Gastrocnemius medialis (tissue), 4 donors: ENCODE data around the gene SLC9A5. TPM values are rescaled to one million over a fixed set of nuclear protein-coding genes. Genes with fewer than 3 reads are reported as not detected.

Source experiments
- ATAC-seq, 2 donors: fragments of 150-250 bp; one replicate each; pipeline ENCODE4 v1.9.1; 2016
- DNase-seq, 2 donors: peaks; one replicate each; pipeline ENCODE4 v3.0.0-alpha.2; 2019
- H3K27ac ChIP-seq, 4 donors: fragments of 200-600 bp; sonication (generic); 1 replicate in 1 of 4; 2 replicates in 3 of 4; pipeline ENCODE4 v1.5.1; 2016 to 2018; ENCODE audit warnings: mild to moderate bottlenecking in 2 of 4, moderate library complexity in 1 of 4
- H3K27me3 ChIP-seq, 3 donors: fragments of 200-600 bp; sonication (generic) in 2 of 3; 1 replicate in 1 of 3; 2 replicates in 2 of 3; pipeline versions ENCODE4 v1.5.1 to v1.6.0; 2016 to 2019; ENCODE audit warnings: mild to moderate bottlenecking in 1 of 3, moderate library complexity in 1 of 3
- H3K36me3 ChIP-seq, 2 donors: fragments of 200-600 bp; sonication (generic) in 1 of 2; one replicate each; pipeline ENCODE4 v1.5.1; 2017 to 2018
- H3K4me1 ChIP-seq, 2 donors: fragments of 200-600 bp; sonication (generic) in 1 of 2; one replicate each; pipeline ENCODE4 v1.5.1; 2016 to 2017; ENCODE audit warnings: mild to moderate bottlenecking in 2 of 2
- H3K4me3 ChIP-seq, 4 donors: fragments of 200-600 bp; sonication (generic) in 3 of 4; 1 replicate in 1 of 4; 2 replicates in 3 of 4; pipeline ENCODE4 v1.5.1; 2016 to 2019; ENCODE audit warnings: mild to moderate bottlenecking in 2 of 4
- H3K9me3 ChIP-seq, 3 donors: fragments of 200-600 bp; sonication (generic) in 2 of 3; 1 replicate in 1 of 3; 2 replicates in 2 of 3; pipeline ENCODE4 v1.5.1; 2016 to 2019
- CTCF ChIP-seq, 5 experiments: fragments of 450-650 bp in 3 of 5; fragments of 200-600 bp in 2 of 5; sonication (generic) in 2 of 5; IDR thresholded peaks in 4 of 5; conservative IDR thresholded peaks in 1 of 5; 1 replicate in 4 of 5; 2 replicates in 1 of 5; pipeline ENCODE4 v1.5.1; 2016 to 2019; ENCODE audit warnings: antibody characterized with exemption in 5 of 5, mild to moderate bottlenecking in 3 of 5, moderate library complexity in 3 of 5
- POLR2A ChIP-seq, 2 donors: fragments of 450-650 bp; IDR thresholded peaks; one replicate each; pipeline ENCODE4 v1.6.1; 2017; ENCODE audit warnings: antibody characterized with exemption in 2 of 2, mild to moderate bottlenecking in 2 of 2, moderate library complexity in 2 of 2
- in situ Hi-C, 4 donors: fragments of 200-750 bp; cut with MboI; loops; one replicate each; pipeline versions ENCODE4 v1.15.0 to v1.8.0; 2017; ENCODE audit warnings: low sequenced_read_pairs in 4 of 4
- intact Hi-C: fragments of 100-400 bp; cut with DNase I; formaldehyde crosslinking; loops from one replicate; pipeline ENCODE4 v1.15.1; 2023; ENCODE audit warnings: low total_unique reads
- total RNA-seq, 4 donors: library from RNA; depleted of rRNA; stranded (reverse); fragments of >200 nt; gene quantifications; one replicate each; pipeline versions ENCODE4 v1.1.0 to v1.2.3, GENCODE V29; 2016

Gene SLC9A5
- total RNA-seq, 4 donors from 2014 or later, result 0.61 to 2.0 (median 1.2) TPM

- TF ChIP-seq POLR2A (IDR thresholded peaks at IDR 0.05), result no peak
- TF ChIP-seq CTCF (IDR thresholded peaks at IDR 0.05 in 4 of 5, conservative IDR thresholded peaks at IDR 0.05 in 1 of 5), result no peak
- in situ Hi-C loops, result no loop called here
Observed at GRCh38 chr16:67299269-67299668, 50.5 kb downstream of the SLC9A5 start.

GRCh38 chr16:67301080-67301782 is 52.5 kb downstream of the SLC9A5 start:
- no peak overlapping the region for H3K4me3 ChIP-seq
- H3K9me3 ChIP-seq, result no peaks in the 10 kb centered on the region
- intact Hi-C loops, result no loop called here
- no peaks in the 10 kb centered on the region for H3K4me1 ChIP-seq
- ATAC-seq, result no peak
- no peaks in the 10 kb centered on the region for H3K36me3 ChIP-seq
- DNase-seq, result no peak
- in situ Hi-C loops, result no loop called here
- no peaks in the 10 kb centered on the region for H3K27me3 ChIP-seq
- H3K27ac ChIP-seq, result no peak overlapping the region
- TF ChIP-seq CTCF (IDR thresholded peaks at IDR 0.05 in 4 of 5, conservative IDR thresholded peaks at IDR 0.05 in 1 of 5) (no peak), POLR2A (IDR thresholded peaks at IDR 0.05) (no peak)

More at GRCh38 chr16:67299269-67299668, 50.5 kb downstream of the SLC9A5 start:
- DNase-seq (no peak), ATAC-seq (no peak)
- intact Hi-C loops, result no loop called here
- no peak overlapping the region for H3K27ac ChIP-seq
- H3K36me3 ChIP-seq, result no peaks in the 10 kb centered on the region
- H3K9me3 ChIP-seq, result no peaks in the 10 kb centered on the region
- H3K4me1 ChIP-seq, result no peaks in the 10 kb centered on the region
- H3K4me3 ChIP-seq, result no peak overlapping the region
- H3K27me3 ChIP-seq, result no peaks in the 10 kb centered on the region

GRCh38 chr16:67302076-67302475 is 53.3 kb downstream of the SLC9A5 start:
- Histone ChIP-seq H3K9me3 (no peaks in the 10 kb centered on the region), H3K4me3 (no peak overlapping the region), H3K36me3 (no peaks in the 10 kb centered on the region), H3K27me3 (no peaks in the 10 kb centered on the region), H3K4me1 (no peaks in the 10 kb centered on the region), H3K27ac (no peak overlapping the region)
- ATAC-seq (no peak), DNase-seq (no peak)
- intact Hi-C loops, result no loop called here
- in situ Hi-C loops, result no loop called here
- TF ChIP-seq CTCF (IDR thresholded peaks at IDR 0.05 in 4 of 5, conservative IDR thresholded peaks at IDR 0.05 in 1 of 5) (no peak), POLR2A (IDR thresholded peaks at IDR 0.05) (no peak)

GRCh38 chr16:67302970-67303369 is 54.2 kb downstream of the SLC9A5 start:
- no peaks in the 10 kb centered on the region for H3K36me3 ChIP-seq
- no peak overlapping the region for H3K4me3 ChIP-seq
- in situ Hi-C loops, result no loop called here
- H3K27me3 ChIP-seq, result no peaks in the 10 kb centered on the region
- ATAC-seq (no peak), DNase-seq (no peak)
- H3K27ac ChIP-seq, result no peak overlapping the region
- H3K4me1 ChIP-seq, result no peaks in the 10 kb centered on the region
- intact Hi-C loops, result no loop called here
- TF ChIP-seq POLR2A (IDR thresholded peaks at IDR 0.05), result no peak
- no peak for TF ChIP-seq CTCF (IDR thresholded peaks at IDR 0.05 in 4 of 5, conservative IDR thresholded peaks at IDR 0.05 in 1 of 5)
- H3K9me3 ChIP-seq, result no peaks in the 10 kb centered on the region

GRCh38 chr16:67304020-67304419 is 55.2 kb downstream of the SLC9A5 start:
- DNase-seq (no peak), ATAC-seq (no peak)
- in situ Hi-C loops (no loop called here), intact Hi-C loops (no loop called here)
- H3K27ac ChIP-seq, result no peak overlapping the region
- H3K4me1 ChIP-seq, result no peaks in the 10 kb centered on the region
- no peaks in the 10 kb centered on the region for H3K36me3 ChIP-seq
- no peak overlapping the region for H3K4me3 ChIP-seq
- H3K27me3 ChIP-seq, result no peaks in the 10 kb centered on the region
- TF ChIP-seq CTCF (IDR thresholded peaks at IDR 0.05 in 4 of 5, conservative IDR thresholded peaks at IDR 0.05 in 1 of 5) (no peak), POLR2A (IDR thresholded peaks at IDR 0.05) (no peak)
- no peaks in the 10 kb centered on the region for H3K9me3 ChIP-seq
